Testis (tissue), 2 donors: ENCODE data around the gene ZGLP1.

Source experiments
- POLR2A ChIP-seq: fragments of 450-650 bp; IDR thresholded peaks from one replicate; pipeline ENCODE4 v1.6.1; 2017; ENCODE audit warnings: antibody characterized with exemption, mild to moderate bottlenecking, moderate library complexity
- TF ChIP-seq, protein P1 (sequence below), 3 experiments: fragments of 450-650 bp in 2 of 3; fragments of 200-600 bp in 1 of 3; sonication (generic) in 1 of 3; IDR thresholded peaks; one replicate each; pipeline ENCODE4 v1.5.1; 2016 to 2019; ENCODE audit warnings: antibody characterized with exemption in 3 of 3, mild to moderate bottlenecking in 2 of 3, moderate library complexity in 1 of 3

DNA sequence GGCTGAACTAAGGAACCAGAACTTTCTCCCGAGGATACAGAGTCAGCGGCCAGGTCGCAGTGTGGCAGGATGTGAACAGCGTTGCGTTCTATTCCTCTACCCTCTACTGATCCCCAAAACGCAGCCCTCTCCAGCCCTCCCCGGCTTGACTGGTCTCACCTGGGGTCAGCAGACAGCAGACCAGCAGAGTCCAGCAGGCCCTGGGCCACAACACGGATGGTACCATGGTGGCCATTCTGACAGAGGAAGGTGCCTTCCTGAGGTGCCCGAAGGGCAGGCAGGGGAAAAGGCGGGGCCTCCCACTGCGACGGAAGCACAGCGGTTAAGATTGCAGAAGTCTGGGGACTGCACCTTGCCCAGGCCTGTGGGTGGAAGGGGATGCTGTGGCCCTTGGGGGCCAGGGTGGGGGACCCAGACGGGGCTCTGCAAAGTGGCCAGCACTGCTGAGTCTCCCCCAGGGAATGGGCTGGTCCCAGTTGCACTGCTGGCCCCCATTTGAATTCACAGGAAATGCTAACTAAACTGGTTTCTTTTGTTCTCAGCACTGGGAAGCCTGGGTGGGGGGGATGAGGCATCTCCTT, 29.9 kb upstream of the ZGLP1 start, which contains the start of gene ICAM3:
- TF ChIP-seq, protein P1, sequence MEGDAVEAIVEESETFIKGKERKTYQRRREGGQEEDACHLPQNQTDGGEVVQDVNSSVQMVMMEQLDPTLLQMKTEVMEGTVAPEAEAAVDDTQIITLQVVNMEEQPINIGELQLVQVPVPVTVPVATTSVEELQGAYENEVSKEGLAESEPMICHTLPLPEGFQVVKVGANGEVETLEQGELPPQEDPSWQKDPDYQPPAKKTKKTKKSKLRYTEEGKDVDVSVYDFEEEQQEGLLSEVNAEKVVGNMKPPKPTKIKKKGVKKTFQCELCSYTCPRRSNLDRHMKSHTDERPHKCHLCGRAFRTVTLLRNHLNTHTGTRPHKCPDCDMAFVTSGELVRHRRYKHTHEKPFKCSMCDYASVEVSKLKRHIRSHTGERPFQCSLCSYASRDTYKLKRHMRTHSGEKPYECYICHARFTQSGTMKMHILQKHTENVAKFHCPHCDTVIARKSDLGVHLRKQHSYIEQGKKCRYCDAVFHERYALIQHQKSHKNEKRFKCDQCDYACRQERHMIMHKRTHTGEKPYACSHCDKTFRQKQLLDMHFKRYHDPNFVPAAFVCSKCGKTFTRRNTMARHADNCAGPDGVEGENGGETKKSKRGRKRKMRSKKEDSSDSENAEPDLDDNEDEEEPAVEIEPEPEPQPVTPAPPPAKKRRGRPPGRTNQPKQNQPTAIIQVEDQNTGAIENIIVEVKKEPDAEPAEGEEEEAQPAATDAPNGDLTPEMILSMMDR (IDR thresholded peaks at IDR 0.05) = no peak
- TF ChIP-seq POLR2A = no peak
